ENCODE data around the gene CLDN4.
"Not testable (repeated sequence)": the region's sequence is repeated elsewhere in the genome, so short reads cannot be mapped to it uniquely, and the experiment has no call there.

CLDN4 gene

GRCh38 chr7:73830681-73831583 is at the start of gene CLDN4:
CLDN4 (plus strand) TSS chr7:73830996; CDS start chr7:73831202, 206 bp downstream.
- no peak for DNase-seq

DNA sequence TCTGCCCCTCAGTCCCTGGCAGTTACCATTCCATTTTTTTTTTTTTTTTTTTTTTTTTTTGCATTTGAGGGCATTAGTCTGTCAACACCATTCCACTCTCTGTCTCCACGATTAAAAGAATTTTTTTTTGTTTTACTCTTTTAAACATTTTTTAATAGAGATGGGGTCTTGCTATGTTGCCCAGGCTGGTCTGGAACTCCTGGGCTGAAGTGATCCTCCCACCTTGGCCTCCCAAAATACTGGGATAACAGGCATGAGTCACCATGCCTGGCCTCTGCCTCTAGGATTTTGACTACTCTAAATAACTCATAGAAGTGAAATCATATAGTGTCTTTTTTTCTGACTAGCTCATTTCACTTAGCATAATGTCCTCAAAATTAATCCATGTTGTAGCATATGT is 44.2 kb upstream of the CLDN4 start:
- no peak for DNase-seq

GRCh38 chr7:73787786-73788048 is 43.1 kb upstream of the CLDN4 start:
- not testable (repeated sequence) for DNase-seq

- DNase-seq = no peak
Observed at GRCh38 chr7:73789051-73789450, 41.7 kb upstream of the CLDN4 start.

DNA sequence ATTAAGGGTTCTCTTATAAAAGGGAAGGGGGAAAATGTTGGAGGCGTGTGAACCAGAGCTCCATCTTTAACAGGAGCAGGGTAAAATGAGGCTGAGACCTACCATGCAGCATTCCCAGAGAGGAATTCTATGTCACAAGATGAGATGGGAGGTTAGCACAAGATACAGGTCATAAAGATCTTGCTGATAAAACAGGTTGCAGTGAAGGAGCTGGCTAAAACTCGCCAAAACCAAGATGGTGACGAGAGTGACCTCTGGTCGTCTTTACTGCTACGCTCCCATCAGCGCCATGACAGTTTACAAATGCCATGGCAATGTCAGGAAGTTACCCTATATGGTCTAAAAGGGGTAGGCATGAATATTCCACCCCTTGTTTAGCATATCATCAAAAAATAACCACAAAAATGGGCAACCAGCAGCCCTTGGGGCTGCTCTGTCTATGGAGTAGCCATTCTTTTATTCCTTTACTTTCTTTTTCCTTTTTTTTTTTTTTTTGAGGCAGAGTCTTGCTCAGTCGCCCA is 39.6 kb upstream of the CLDN4 start:
- DNase-seq = not testable (repeated sequence)

- not testable (repeated sequence) for DNase-seq
Observed at GRCh38 chr7:73795188-73795587, 35.6 kb upstream of the CLDN4 start.

GRCh38 chr7:73796656-73797055 is 34.1 kb upstream of the CLDN4 start:
- DNase-seq = not testable (repeated sequence)

DNA sequence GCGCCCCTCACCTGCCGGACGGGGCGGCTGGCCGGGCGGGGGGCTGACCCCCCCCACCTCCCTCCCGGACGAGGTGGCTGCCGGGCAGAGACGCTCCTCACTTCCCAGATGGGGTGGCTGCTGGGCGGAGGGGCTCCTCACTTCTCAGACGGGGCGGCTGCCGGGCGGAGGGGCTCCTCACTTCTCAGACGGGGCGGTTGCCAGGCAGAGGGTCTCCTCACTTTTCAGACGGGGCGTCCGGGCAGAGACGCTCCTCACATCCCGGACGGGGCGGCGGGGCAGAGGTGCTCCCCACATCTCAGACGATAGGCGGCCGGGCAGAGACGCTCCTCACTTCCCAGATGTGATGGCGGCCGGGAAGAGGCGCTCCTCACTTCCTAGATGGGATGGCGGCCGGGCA is 33.6 kb upstream of the CLDN4 start:
- DNase-seq = not testable (repeated sequence)

GRCh38 chr7:73799282-73800141 is 31.3 kb upstream of the CLDN4 start:
- DNase-seq = no peak

GRCh38 chr7:73801577-73801976 is 29.2 kb upstream of the CLDN4 start:
- no peak for DNase-seq

DNA sequence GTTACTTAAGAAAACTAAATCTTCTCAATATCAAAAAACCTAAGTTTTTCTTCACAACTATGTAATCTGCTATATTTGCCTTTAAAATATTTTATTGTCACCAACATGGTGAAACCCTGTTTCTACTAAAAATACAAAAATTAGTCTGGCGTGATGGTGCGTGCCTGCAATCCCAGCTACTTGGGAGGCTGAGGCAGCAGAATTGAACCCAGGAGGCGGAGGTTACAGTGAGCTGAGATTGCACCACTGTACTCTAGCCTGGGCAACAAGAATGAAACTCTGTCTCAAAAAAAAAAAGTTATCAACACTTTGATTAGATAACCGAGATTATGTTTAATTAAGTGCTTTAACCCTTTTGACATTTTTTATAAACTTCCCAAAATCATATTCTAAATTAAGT is 28.3 kb upstream of the CLDN4 start:
- no peak for DNase-seq

- DNase-seq = no peak
Observed at GRCh38 chr7:73809467-73809951, 21.3 kb upstream of the CLDN4 start.

DNA sequence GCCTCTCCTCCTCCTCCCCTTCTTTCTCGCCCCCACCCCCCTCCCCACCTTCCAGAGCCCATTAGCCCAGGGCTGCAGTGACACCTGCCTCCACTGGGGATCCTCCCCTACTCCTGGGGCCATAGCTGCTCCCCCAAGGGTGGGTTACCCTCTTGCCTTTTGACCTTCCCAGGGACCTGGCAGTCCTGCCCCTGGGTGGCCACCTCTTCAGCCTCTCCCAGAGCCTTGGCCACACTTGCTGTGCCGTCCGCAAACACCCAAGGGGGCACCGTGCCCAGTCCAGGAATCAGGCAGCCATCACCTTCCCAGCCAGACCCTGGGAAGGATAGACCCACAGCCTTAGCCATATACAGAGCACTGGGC is 19.8 kb upstream of the CLDN4 start:
- DNase-seq = no peak

DNA sequence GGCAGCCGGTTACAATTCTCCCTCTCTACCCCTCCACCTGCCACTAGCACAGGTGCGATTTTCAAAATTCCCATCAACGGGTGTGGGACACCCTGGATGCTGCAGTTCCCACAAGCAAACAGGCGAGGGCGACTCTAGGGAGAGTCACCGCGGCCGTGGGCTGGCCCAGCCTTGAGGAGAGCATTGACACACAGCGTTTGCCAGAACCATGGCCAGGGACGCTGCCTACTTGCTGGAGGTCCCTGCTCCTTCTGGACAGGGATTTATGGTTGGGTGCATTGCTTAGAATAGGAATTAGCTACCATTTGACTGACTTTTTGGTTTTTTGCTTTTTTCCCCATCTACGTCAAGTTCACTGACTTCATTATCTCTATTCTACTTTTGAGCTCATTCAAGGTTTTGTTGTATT is 19.0 kb upstream of the CLDN4 start:
- DNase-seq = peak; percentile 6

GRCh38 chr7:73812996-73813395 is 17.8 kb upstream of the CLDN4 start:
- no peak for DNase-seq

GRCh38 chr7:73815436-73815835 is 15.4 kb upstream of the CLDN4 start:
- no peak for DNase-seq

- no peak for DNase-seq
Observed at GRCh38 chr7:73817121-73817520, 13.7 kb upstream of the CLDN4 start.

- no peak for DNase-seq
Observed at GRCh38 chr7:73820013-73820412, 10.8 kb upstream of the CLDN4 start.

GRCh38 chr7:73821597-73822285 is 9.1 kb upstream of the CLDN4 start:
- DNase-seq = not testable (repeated sequence)

DNA sequence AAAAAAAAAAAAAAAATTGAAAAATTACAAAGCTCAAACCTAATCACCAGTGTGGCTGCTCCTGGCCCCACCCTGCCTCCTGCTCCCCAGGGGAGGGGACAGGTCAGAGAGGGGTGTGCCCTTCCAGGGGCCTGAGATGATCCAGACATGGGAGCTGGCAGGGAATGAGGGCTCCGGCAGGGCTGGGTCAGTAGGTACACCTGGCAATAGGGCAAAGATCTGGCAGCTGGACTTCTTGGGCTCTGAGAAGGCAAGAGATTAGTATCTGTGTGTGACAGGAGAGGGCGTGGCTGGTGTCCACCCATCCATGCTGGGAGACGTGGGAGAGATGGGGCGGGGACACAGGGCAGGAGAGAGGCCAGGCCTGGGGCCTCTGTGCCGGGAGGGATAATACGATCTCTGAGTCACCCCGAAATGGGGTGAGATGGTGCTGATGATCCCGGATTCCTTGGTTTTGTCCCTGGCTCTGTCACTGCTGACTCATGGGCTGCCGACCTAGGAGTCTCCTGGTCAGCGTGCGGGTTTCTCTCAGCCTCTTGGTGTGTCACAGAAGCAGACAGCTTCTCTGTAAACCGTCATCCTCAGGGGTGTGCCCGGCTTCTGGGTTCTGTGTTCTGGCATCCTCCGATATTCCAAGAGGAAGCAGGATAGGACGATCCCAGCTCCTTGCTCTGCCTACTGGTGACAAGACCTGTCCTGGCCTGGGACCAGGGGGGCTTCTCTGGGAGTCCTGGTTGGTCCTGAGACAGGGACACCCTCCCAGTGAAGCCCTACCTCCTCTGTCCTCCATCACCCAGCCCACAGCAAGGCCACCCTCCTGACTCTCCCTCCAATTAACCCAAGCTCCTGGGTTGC is 8.2 kb upstream of the CLDN4 start:
- no peak for DNase-seq

DNA sequence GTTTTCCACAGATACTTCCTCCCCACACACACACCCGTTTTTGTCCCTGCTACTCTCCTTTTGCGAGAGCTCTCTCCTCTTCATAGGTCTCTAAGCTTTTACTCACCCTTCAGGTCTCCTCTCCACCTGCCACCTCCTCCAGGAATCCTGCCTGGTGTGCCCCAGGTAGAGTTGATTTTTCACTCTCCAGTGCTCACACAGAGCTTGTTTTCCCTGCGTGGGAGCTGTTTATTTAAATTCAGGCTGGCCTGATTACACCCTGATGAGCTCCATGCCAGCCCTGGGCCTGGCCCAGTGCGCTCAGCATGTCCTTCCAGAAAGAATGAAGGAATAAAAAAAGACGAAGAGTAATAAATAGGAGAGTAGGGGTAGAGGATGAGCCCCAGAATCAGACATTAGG is 7.5 kb upstream of the CLDN4 start:
- DNase-seq = no peak
